H1 (cell line): ENCODE data around the gene TIMM10. TPM values are rescaled to one million over a fixed set of nuclear protein-coding genes. Genes with fewer than 3 reads are reported as not detected.

Source experiments
- CTCF ChIA-PET: fragments of 300-600 bp; sonication (Branson Sonifier 250); formaldehyde crosslinking; loops from one replicate; lab custom pipeline; 2021; ENCODE audit not compliant: partially characterized antibody; lab: Charles Lee
- POLR2A ChIA-PET: fragments of 300-600 bp; sonication (Branson Sonifier 250); formaldehyde crosslinking; loops from one replicate; lab custom pipeline; 2021; ENCODE audit warnings: inconsistent platforms; ENCODE audit not compliant: partially characterized antibody; lab: Charles Lee
- DNase-seq, 2 experiments: peaks; one replicate each; pipeline versions ENCODE4 v3.0.0 to v3.0.0-alpha.2; 2010 to 2022; ENCODE audit warnings: low spot score in 2 of 2, low read depth in 1 of 2, mixed read lengths in 1 of 2
- FAIRE-seq: peaks from 2 replicates; lab custom pipeline; 2011; peaks lifted over from hg19 to GRCh38; lab: Jason Lieb, UNC
- H2AFZ ChIP-seq: 2 replicates; pipeline ENCODE4 v1.8.1; 2012; ENCODE audit warnings: low read length, inconsistent platforms
- H2AK5ac ChIP-seq: 2 replicates; pipeline ENCODE4 v1.6.1; 2013; ENCODE audit warnings: low read depth, low read length
- H2BK120ac ChIP-seq: replicated peaks from 2 replicates; pipeline ENCODE3; 2013; ENCODE audit warnings: low read depth, low read length, inconsistent platforms
- H2BK12ac ChIP-seq: 2 replicates; pipeline ENCODE4 v1.6.1; 2013; ENCODE audit warnings: low read depth, low read length
- H2BK15ac ChIP-seq: 2 replicates; pipeline ENCODE4 v1.6.1; 2013; ENCODE audit warnings: low read length
- H2BK20ac ChIP-seq: 2 replicates; pipeline ENCODE4 v1.6.1; 2013; ENCODE audit warnings: low read length
- H2BK5ac ChIP-seq: 2 replicates; pipeline ENCODE4 v1.6.1; 2013; ENCODE audit warnings: low read depth, low read length
- H3K14ac ChIP-seq: 2 replicates; pipeline ENCODE4 v1.6.1; 2013; ENCODE audit warnings: inconsistent platforms; ENCODE audit not compliant: insufficient read length
- H3K18ac ChIP-seq: 2 replicates; pipeline ENCODE4 v1.6.1; 2013; ENCODE audit warnings: low read length; ENCODE audit errors: extremely low read depth
- H3K23ac ChIP-seq: 2 replicates; pipeline ENCODE4 v1.6.1; 2013; ENCODE audit warnings: inconsistent platforms; ENCODE audit not compliant: insufficient read length
- H3K23me2 ChIP-seq: 2 replicates; pipeline ENCODE4 v1.6.1; 2013; ENCODE audit warnings: low read depth, low read length
- H3K27ac ChIP-seq: 2 replicates; pipeline ENCODE4 v1.6.1; 2011; ENCODE audit warnings: low read depth, low read length, inconsistent platforms
- H3K27me3 ChIP-seq, 4 experiments: replicated peaks in 1 of 4; 1 replicate in 1 of 4; 2 replicates in 3 of 4; pipeline versions ENCODE4 v1.6.1 to v1.8.1; 2011 to 2013; ENCODE audit warnings: low read length in 3 of 4, mild to moderate bottlenecking in 3 of 4, inconsistent platforms in 2 of 4, mixed read lengths in 2 of 4, moderate library complexity in 1 of 4; ENCODE audit not compliant: control insufficient read depth in 3 of 4, insufficient read depth in 3 of 4; ENCODE audit errors: extremely low read depth in 1 of 4
- H3K36me3 ChIP-seq, 4 experiments: 2 replicates each; pipeline versions ENCODE4 v1.6.1 to v1.8.1; 2011 to 2013; ENCODE audit warnings: mild to moderate bottlenecking in 4 of 4, low read length in 3 of 4, moderate library complexity in 2 of 4, control low read depth in 1 of 4, inconsistent platforms in 1 of 4; ENCODE audit not compliant: insufficient read depth in 4 of 4, control insufficient read depth in 2 of 4
- H3K4ac ChIP-seq: replicated peaks from 2 replicates; pipeline ENCODE3; 2013; ENCODE audit warnings: low read length, low read depth, mixed read lengths, inconsistent platforms; ENCODE audit not compliant: insufficient read length
- H3K4me1 ChIP-seq, 4 experiments: replicated peaks in 1 of 4; 1 replicate in 1 of 4; 2 replicates in 3 of 4; pipeline versions ENCODE4 v1.6.1 to v1.8.1; 2011 to 2013; ENCODE audit warnings: low read length in 3 of 4, inconsistent platforms in 2 of 4, mixed read lengths in 1 of 4; ENCODE audit not compliant: insufficient read depth in 4 of 4, control insufficient read depth in 3 of 4
- H3K4me2 ChIP-seq, 2 experiments: 2 replicates each; pipeline versions ENCODE4 v1.6.1 to v1.8.1; 2011 to 2013; ENCODE audit warnings: low read depth in 2 of 2, low read length in 2 of 2, control low read depth in 1 of 2, inconsistent platforms in 1 of 2, mild to moderate bottlenecking in 1 of 2; ENCODE audit not compliant: insufficient read depth in 1 of 2
- H3K4me3 ChIP-seq, 4 experiments: fragments of 200-600, 300-600 bp in 1 of 4; sonication (generic), shearing (Covaris generic), sonication (Bioruptor Twin) in 1 of 4; 2 replicates each; pipeline versions ENCODE4 v1.5.1 to v1.8.1; 2011 to 2016; ENCODE audit warnings: low read length in 4 of 4, low read depth in 3 of 4, control low read depth in 2 of 4, inconsistent platforms in 2 of 4, mild to moderate bottlenecking in 2 of 4, mixed read lengths in 1 of 4, moderate library complexity in 1 of 4; ENCODE audit not compliant: insufficient read depth in 2 of 4; ENCODE audit errors: extremely low read depth in 1 of 4
- H3K56ac ChIP-seq: replicated peaks from 2 replicates; pipeline ENCODE3; 2013; ENCODE audit warnings: low read depth, mild to moderate bottlenecking, mixed read lengths, low read length, inconsistent platforms; ENCODE audit not compliant: insufficient read length
- H3K79me1 ChIP-seq: 2 replicates; pipeline ENCODE4 v1.6.1; 2013; ENCODE audit warnings: low read depth, low read length, control low read depth
- H3K79me2 ChIP-seq, 2 experiments: 2 replicates each; pipeline versions ENCODE4 v1.6.1 to v1.8.1; 2012 to 2013; ENCODE audit warnings: low read length in 2 of 2, mild to moderate bottlenecking in 2 of 2, inconsistent platforms in 1 of 2; ENCODE audit not compliant: insufficient read depth in 2 of 2, control insufficient read depth in 1 of 2
- H3K9ac ChIP-seq, 4 experiments: replicated peaks in 1 of 4; 1 replicate in 1 of 4; 2 replicates in 3 of 4; pipeline versions ENCODE4 v1.6.1 to v1.8.1; 2011 to 2013; ENCODE audit warnings: low read depth in 3 of 4, low read length in 3 of 4, control low read depth in 2 of 4, mild to moderate bottlenecking in 2 of 4, moderate library complexity in 2 of 4, inconsistent platforms in 1 of 4; ENCODE audit errors: extremely low read depth in 1 of 4
- H3K9me3 ChIP-seq, 2 experiments: 2 replicates each; pipeline versions ENCODE4 v1.6.1 to v1.8.1; 2012 to 2013; ENCODE audit warnings: mild to moderate bottlenecking in 2 of 2, moderate library complexity in 2 of 2, control low read depth in 1 of 2, inconsistent platforms in 1 of 2, low read depth in 1 of 2, low read length in 1 of 2, mixed read lengths in 1 of 2; ENCODE audit not compliant: insufficient read depth in 2 of 2
- H4K20me1 ChIP-seq, 2 experiments: replicated peaks in 1 of 2; 2 replicates each; pipeline versions ENCODE3 to v1.8.1; 2011 to 2013; ENCODE audit warnings: inconsistent platforms in 2 of 2, low read length in 2 of 2, mild to moderate bottlenecking in 1 of 2; ENCODE audit not compliant: insufficient read depth in 2 of 2, control insufficient read depth in 1 of 2
- H4K5ac ChIP-seq: 2 replicates; pipeline ENCODE4 v1.6.1; 2013; ENCODE audit warnings: low read length, low read depth, mixed read lengths, inconsistent platforms; ENCODE audit not compliant: insufficient read length
- H4K8ac ChIP-seq: 2 replicates; pipeline ENCODE4 v1.8.0; 2013; ENCODE audit warnings: mild to moderate bottlenecking, moderate library complexity, low read length, inconsistent platforms; ENCODE audit not compliant: insufficient read depth; ENCODE audit errors: extremely low read depth
- H4K91ac ChIP-seq: replicated peaks from 2 replicates; pipeline ENCODE3; 2013; ENCODE audit warnings: low read length, mixed read lengths, inconsistent platforms; ENCODE audit not compliant: insufficient read length
- EGR1 ChIP-seq: IDR thresholded peaks from 2 replicates; pipeline ENCODE4 v1.6.1; 2011; ENCODE audit warnings: low read depth, low read length, borderline replicate concordance
- KDM4A ChIP-seq: IDR thresholded peaks from one replicate; pipeline ENCODE4 v1.7.1; 2012; ENCODE audit warnings: low read depth, mild to moderate bottlenecking, moderate library complexity, low read length, inconsistent platforms; ENCODE audit not compliant: severe bottlenecking
- SIN3A ChIP-seq, 2 experiments: IDR thresholded peaks in 1 of 2; conservative IDR thresholded peaks in 1 of 2; 2 replicates each; pipeline ENCODE4 v1.6.1; 2011 to 2012; ENCODE audit warnings: low read length in 2 of 2, improper control_type of control experiment in 1 of 2, low read depth in 1 of 2, mild to moderate bottlenecking in 1 of 2
- WGBS, 2 experiments: shearing (Covaris generic) in 1 of 2; methylation state at CpG; one replicate each; pipeline versions ENCODE4 v1.1.6 to v1.1.7; 2013 to 2015; ENCODE audit warnings: low lambda C conversion rate in 2 of 2, mixed read lengths in 2 of 2, inconsistent platforms in 1 of 2, low coverage in 1 of 2, missing lambda C conversion rate in 1 of 2; ENCODE audit not compliant: insufficient replicate concordance in 2 of 2, insufficient coverage in 1 of 2, insufficient read length in 1 of 2; ENCODE audit errors: extremely low coverage in 1 of 2, missing lambda C conversion rate in 1 of 2; 5-methylcytosine and 5-hydroxymethylcytosine counted together
- polyA plus RNA-seq, 7 experiments: library from polyadenylated mRNA; depleted of rRNA in 3 of 7; stranded (reverse) in 5 of 7; unstranded in 2 of 7; fragments of >200 nt in 5 of 7; fragments of 200-250 nt in 2 of 7; gene quantifications; 1 replicate in 5 of 7; 2 replicates in 1 of 7; 4 replicates in 1 of 7; pipeline versions ENCODE4 v1.2.1 to v1.2.3, GENCODE V29; 2011 to 2013; ENCODE audit warnings: missing spikeins in 2 of 7, mixed read lengths in 2 of 7
- total RNA-seq: library from RNA; stranded (reverse); fragmentation: NEBNext Ultra II Directional; extraction: Animal tissue kit (Norgen Biotek cat#: 25700); gene quantifications from 2 replicates; pipeline ENCODE4 v1.2.1, GENCODE V29; 2021

Gene TIMM10
- total and polyA plus RNA-seq, 2 of the 8 experiments (the other 6 are each of a cell fraction or from before 2014, with no cell fraction given) = 117 to 227 TPM

- Histone ChIP-seq H2BK120ac (no peak overlapping the region), H3K4me1 (peaks cover 7 to 32% (median 9%) of the 10 kb centered on the region in 4 experiments), H3K14ac (no peak overlapping the region), H2BK12ac (no peak overlapping the region), H4K8ac (no peak overlapping the region), H3K56ac (no peak overlapping the region), H3K4ac (no peak overlapping the region), H4K91ac (no peak overlapping the region), H3K79me1 (no peaks in the 10 kb centered on the region), H4K5ac (no peak overlapping the region), H3K27ac (no peak overlapping the region), H3K9me3 (no peaks in the 10 kb centered on the region), H3K36me3 (peaks cover 0 to 3% (median 0%) of the 10 kb centered on the region in 4 experiments; a peak in 1 of 8 replicates), H2AFZ (no peak overlapping the region), H3K27me3 (peaks cover 0 to 40% (median 32%) of the 10 kb centered on the region in 4 experiments; a peak in 6 of 7 replicates), H2BK15ac (no peak overlapping the region), H3K4me3 (no peak overlapping the region), H4K20me1 (peaks cover 0 to 3% of the 10 kb centered on the region in 2 experiments), H3K4me2 (no peak overlapping the region), H3K18ac (no peak overlapping the region), H2AK5ac (no peak overlapping the region), H3K23ac (no peak overlapping the region), H2BK20ac (no peak overlapping the region), H3K23me2 (peaks cover 19% of the 10 kb centered on the region; the same call in 1 of the 2 replicates), H3K79me2 (no peaks in the 10 kb centered on the region), H3K9ac (no peak overlapping the region), H2BK5ac (no peak overlapping the region)
- FAIRE-seq = no peak
- TF ChIP-seq KDM4A = no peak
- TF ChIP-seq EGR1 = no peak
- TF ChIP-seq SIN3A (conservative IDR thresholded peaks at IDR 0.05 in 1 of 2, IDR thresholded peaks at IDR 0.05 in 1 of 2; ENCODE audit: low read depth in 1 of 2, low read length in 2 of 2) = 0 out of 4 replicates have a peak, but pooled peaks of 1 of the 2 experiments have one; percentile 1
- CTCF ChIA-PET = interaction anchor here (1.2 to 33.7 kb wide), 6 partner anchors 13 to 111 kb away, joined by 4 to 1146 read pairs (median 108); partner anchors contain the start of genes RTN4RL2, SLC43A1, SMTNL1 and TIMM10
- no peak for DNase-seq
- 71% methylated on average over 4 of the region's 4 CpGs; no CpG with 5 or more reads in 1 of the 2 experiments for WGBS, 2 experiments
- POLR2A ChIA-PET = interaction anchor here (0.6 to 11.2 kb wide), 5 partner anchors 13 to 154 kb away, joined by 3 to 141 read pairs (median 3); partner anchors contain the start of gene RTN4RL2
Observed at GRCh38 chr11:57479911-57480310, 50.6 kb downstream of the TIMM10 start.
